ENCODE results near the gene CUL4A. TPM values are rescaled to one million over a fixed set of nuclear protein-coding genes. Genes with fewer than 3 reads are reported as not detected.

Gene CUL4A
- total and polyA plus RNA-seq, 9 of the 15 experiments (the other 6 are each of a cell fraction or from before 2014, with no cell fraction given): 21.1 to 92.0 (median 63.2) TPM

GRCh38 chr13:113220141-113220598, 10.8 kb downstream of the CUL4A start (continued):
- TF ChIP-seq ZBTB40 (IDR thresholded peaks at IDR 0.05): no peak
- no peak for TF ChIP-seq ZBTB40 (CRISPR knock-in tag; IDR thresholded peaks at IDR 0.05)
- no peak for TF ChIP-seq ARID2 (IDR thresholded peaks at IDR 0.05)
- TF ChIP-seq MNT (conservative IDR thresholded peaks at IDR 0.05): peak in 1 of 2 experiments; percentile 16; a peak in 1 of 4 replicates
- no peak for TF ChIP-seq POLR2H (tag; IDR thresholded peaks at IDR 0.05; ENCODE audit: low read depth)
- TF ChIP-seq NFIC (IDR thresholded peaks at IDR 0.05): peak; percentile 98
- TF ChIP-seq ZNF444 (CRISPR knock-in tag; IDR thresholded peaks at IDR 0.05): no peak
- TF ChIP-seq TAF15 (IDR thresholded peaks at IDR 0.05; ENCODE audit: low read depth, low read length): no peak
- peak in 1 of 3 experiments; percentile 74; a peak in 2 of 6 replicates for TF ChIP-seq ZBTB11 (CRISPR knock-in tag; IDR thresholded peaks at IDR 0.05)
- TF ChIP-seq ZFP30 (CRISPR knock-in tag; IDR thresholded peaks at IDR 0.05; ENCODE audit: borderline replicate concordance): no peak
- no peak for TF ChIP-seq CSDE1 (IDR thresholded peaks at IDR 0.05)
- no peak for TF ChIP-seq HCFC1 (IDR thresholded peaks at IDR 0.05; ENCODE audit: low read depth, low read length)
- TF ChIP-seq CBX8 (IDR thresholded peaks at IDR 0.05; ENCODE audit: borderline replicate concordance, extremely low read depth, low read depth, low read length, poor library complexity, severe bottlenecking): no peak
- peak; percentile 30; the same call in 1 of the 2 replicates for TF ChIP-seq SMARCA4 (IDR thresholded peaks at IDR 0.05)

All from K562 (cell line).